Activated T-cell treated with anti-CD3 and anti-CD28 coated beads for 4 hours (primary cell): ENCODE data around the gene CCDC192.

Experiments
- DNase-seq: peaks from one replicate; pipeline ENCODE4 v3.0.0-alpha.2; 2020

Gene CCDC192

DNA sequence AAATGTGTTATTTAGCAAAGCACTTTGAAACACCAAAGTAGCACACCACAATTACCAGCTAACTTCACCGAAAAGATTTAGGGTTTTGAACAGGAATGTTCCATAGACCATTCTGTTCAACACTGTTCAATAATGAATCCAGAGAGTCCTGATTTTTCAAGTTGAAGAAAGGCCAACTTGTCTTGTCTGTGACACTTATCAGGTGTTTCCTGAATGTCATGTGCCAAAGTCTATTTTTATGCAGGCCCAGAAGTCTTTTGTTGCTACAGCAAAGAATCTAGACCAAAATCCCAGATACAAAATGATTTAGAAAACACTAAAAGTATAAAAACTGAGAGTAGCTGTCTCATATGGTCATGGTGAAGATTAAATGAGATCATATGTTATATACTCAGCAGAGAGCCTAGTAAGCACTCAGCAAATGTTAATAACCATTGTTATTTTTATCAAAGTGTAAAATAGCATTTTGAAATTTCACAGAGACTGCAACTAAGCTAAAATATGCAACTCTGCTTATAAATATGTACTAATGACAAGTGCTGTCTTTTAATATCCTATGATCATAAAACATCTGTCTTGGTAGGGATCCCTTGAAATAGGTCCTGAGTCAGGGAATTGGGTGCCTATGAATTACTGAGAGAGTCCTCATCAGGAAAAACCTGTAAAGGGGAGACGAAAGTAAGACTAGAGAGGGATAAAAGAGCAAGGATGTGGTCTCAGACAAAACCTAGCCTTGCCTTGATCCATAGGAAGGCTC is 258.0 kb downstream of the CCDC192 start:
- no peak for DNase-seq

DNA sequence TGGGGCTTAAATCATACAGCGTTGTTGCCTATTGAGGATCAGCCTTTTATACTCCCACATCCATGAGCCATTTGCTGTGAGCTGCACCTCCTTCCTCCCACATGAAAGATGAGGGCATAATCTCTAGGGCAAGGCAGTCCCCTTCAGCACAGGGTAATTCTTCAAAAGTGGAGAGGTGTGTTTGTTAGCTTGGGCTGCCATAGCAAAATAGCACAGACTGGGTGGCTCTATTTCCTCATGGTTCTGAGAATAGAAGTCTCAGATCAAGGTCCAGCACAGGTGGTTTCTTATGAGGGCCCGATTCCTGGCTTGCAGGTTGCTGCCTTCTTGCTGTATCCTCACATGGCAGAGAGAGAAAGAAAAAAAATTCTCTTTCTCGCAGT is 258.6 kb downstream of the CCDC192 start:
- no peak for DNase-seq

DNA sequence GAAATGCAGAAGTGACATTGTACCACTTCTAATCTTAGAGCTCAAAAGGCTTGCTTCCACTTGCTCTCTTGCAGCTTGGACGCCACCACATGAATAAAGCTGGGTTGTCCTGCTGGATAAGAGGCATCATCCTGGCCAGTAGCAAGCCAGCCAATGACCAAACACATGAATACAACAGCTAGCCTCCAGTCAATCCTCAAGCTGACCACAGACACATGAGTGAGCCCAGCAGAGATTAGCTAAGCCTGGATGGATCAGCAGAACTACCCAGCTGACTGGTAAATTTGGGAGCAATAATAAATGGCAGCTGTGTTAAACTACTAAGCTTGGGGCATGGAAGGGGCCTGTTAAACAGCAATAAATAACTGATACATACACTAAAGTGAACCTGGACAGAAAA is 259.3 kb downstream of the CCDC192 start:
- no peak for DNase-seq

DNA sequence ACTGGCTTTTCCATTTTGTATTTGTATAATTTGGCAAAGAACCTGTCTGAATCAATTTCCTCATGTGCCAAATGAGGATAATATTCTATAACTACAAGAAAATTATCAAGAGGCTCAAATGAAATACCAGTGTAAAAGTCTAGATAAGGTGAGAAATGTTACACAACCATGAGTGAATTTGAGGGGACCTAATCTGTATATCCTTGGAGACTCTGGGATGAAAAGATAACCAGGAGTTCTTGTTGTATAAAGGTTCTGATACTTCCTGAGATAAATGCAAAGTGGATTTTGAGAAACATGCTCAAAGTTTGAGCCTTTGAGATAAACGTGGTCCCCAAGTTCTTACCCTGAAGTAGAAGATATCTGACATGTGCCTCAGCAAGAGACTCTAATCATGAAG is 260.0 kb downstream of the CCDC192 start:
- DNase-seq = no peak

DNA sequence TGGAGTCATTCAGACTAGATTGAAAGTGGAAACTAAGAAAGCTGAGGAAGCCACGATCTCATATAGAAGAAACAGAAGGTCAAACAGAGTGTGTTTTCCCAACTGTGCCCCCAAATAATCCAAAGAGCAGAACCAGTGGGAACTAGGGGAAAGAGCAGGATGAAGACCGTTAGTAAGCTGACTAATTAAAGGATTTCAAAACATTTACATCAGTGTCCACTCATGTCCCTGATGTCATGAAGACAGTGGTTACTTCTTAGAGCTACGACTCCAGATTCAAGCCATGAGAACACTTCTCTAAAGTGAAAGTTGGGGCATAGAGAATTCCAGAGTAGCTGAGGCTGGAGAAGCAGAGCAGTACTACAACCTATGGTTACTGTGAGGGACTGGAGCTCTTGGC is 260.7 kb downstream of the CCDC192 start:
- DNase-seq = no peak

DNA sequence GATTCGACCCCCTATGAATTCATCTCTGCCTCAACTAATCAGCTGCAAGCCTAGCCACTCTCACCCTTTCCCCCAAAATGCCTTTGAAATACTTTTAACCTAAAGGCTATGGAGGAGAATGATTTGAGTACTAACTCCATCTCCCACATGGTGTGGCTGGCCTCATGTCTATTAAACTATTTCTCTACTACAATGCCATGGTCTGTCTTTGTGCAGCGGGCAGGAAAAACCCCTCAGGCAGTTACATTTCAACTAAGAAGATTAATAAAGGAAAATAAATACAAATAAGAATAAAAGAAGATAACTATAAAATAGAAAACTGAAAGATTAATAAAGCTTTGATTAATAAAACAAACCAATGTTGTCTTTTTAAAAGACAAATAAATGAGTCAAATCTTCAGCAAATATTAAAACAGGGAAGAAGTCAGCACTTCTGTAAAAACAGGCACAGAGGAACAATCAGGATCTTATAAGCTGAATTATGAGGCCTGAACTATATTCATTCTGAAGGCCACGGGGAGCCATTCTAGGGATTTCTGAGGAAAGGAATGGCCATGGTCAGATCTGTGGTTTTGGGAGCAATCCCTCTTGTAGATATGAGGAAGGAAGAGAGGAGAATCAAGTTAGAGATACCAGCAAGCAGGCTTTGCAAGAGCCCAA is 264.3 kb downstream of the CCDC192 start:
- DNase-seq = no peak

DNA sequence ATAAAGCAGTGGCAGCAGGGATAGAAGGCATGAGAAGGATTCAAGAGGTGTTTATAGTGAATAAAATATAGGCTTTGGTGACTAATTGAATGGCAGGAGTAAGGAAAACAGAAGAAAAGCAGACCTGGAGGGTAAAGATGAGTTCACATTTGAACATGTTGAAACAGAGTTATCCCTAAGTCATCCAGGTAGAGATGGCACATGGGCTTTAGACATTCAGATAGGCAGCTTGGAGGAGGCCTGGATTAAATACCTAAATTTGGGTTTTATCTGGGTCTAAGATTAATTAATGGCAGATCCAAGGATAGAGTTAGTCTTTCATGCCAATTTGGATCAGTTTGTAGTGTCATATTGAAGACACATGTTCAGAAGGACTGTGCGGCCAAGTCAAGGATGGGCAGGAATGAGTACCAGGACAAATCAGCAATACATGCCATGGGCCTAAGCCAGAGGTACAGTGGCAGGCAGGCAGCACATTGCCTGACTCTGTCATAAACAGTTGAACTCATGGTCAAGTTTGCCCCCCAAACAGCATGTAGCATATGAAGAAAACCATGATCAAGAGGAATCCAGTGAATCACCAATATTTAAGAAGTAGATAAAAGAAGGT is 264.9 kb downstream of the CCDC192 start:
- DNase-seq = no peak

DNA sequence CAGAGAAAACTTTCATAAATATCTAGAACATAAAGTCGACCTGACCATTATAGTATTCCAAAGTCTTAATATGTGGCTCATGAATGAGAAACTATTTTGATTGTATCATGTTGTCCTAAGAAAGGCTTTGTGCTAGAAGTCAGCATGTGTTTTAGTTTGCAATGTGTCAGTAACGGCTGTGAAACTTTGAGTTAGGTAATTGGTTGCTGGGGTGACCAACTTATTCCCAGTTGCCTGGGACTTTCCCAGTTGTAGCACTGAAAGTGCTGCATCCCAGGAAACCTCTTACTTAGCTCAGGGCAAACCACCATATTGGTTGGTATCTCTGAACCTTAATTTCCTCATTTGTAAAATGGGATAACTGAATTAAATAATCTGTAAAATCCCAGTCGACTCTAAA is 265.8 kb downstream of the CCDC192 start:
- DNase-seq = no peak

DNA sequence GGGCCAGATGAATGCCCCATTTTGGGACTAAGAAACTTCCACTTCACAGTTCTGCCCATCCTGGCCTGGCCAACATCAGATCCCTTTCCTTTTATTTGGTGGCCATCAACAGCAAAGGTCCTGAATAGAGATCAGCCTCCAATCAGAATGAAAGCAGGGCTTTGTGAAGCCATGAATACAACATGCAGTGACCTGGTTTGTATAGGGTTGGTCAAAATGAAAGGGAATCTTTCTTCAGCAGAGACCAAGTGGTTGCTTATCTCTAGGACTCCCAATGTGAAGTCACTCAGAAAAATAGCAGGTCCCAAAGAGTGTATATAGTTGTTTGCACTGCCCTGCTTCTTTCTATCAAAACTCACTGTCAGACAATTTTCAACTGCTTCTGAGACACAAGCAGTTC is 266.5 kb downstream of the CCDC192 start:
- no peak for DNase-seq

DNA sequence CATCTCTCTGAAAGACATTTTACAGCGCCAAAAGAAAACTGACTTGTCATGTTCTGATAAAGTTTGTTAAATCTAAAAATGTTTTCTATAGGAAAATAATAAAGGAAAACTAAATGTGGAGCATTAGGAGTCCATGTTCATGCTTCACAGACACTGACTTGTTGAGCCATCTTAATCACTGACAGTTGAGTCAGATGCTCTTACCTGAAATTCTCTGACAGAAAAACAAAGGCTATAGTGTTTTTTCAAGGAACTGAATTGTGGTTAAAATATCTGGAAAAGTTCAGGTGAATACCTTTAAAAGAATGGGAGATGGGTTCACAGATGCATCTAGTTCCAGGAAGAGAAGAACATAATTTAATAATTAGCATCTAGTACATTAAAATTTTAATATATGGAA is 266.9 kb downstream of the CCDC192 start:
- no peak for DNase-seq

DNA sequence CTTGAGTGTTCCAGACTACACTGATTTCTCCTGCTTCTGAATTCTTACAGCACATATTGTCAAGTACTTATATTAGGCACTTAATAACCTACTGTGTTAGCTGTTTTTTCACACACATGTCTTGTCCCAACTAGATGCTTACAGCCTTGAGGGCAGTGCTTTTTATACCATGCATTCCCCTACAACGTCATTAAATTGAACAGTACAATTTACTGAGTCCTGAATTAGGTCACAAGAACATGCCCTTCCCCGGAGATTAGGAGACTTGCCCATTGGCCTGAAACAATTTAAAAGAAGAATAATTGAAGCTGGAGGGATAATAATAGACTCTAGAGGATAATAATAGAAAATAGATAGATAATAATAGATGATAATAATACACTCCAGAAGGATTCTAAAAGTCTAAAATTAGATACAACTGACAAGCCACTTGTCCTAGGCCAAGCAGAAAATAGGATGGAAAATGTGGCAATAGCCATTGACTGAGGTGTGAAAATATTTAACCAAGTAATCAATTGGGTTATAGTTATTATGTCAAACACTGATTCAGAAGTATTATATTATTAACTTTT is 267.7 kb downstream of the CCDC192 start:
- DNase-seq = no peak

DNA sequence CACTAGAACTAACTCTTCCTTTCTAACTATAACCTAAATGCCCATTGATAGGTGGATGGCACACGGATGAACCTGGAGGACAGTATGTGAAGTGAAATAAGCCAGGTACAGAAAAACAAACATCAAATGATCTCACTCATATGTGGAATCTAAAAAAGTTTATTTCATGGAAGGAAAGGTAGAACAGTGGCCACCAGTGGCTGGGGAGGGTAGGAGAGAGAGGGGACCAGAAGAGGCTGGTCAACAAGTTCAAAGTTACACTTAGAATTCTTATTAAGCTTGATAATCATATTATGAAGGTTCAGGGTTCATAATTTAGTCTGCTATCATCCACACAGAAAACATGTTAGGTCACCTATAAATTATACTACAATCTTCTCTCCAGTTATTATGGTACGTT is 272.8 kb downstream of the CCDC192 start:
- DNase-seq = no peak

DNA sequence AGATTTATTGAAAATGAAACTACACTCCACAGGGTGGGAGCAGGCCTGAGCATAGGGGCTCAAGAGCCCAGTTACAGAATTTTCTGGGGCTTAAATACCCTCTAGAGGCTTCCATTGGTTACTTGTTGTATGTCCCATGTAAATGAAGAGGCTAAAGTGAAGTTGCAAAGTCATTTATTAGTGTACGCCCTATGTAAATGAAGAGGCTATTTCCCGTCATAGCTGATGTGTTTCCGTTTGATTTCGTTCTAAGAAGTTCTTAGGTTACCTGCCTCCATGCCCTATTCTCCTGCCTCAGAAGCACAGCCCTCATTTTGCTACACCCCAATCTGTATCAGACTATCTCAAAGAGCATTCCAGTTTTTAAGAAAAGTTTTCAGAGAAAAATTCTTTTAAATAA is 273.3 kb downstream of the CCDC192 start:
- no peak for DNase-seq

DNA sequence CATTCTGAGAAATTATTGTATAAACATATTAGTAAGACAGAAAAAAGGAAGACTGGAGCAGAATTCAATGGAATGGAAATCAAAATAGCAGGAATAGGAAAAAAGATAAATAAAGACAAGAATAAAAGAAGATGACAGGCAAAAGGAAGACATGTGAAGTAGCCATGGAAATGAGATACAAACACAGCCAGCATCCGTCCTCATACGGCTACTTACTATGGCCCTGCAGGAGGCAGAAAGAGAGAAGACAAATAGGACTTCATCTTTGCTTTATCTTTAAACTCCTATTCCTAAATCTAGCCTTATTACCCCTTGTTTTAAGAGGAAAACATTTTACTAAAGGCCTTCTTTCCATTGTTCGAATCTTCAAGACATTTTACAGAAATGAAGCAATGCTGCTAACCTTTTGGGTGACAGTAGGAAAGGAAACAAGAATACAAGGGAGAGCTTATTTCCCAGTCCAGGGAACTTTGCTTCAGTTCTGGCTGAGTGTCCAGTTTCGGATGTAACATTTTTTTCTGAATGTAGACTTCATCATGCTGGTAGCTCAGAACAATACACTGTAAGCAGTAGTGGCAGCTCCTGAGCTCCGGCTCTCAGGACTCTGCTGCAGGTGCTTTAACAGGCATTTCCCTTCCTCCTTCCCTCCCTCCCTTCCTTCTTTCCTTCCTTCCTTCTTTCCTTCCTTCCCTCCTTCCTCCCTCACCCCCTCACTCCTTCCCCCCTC is 274.0 kb downstream of the CCDC192 start:
- DNase-seq = no peak

DNA sequence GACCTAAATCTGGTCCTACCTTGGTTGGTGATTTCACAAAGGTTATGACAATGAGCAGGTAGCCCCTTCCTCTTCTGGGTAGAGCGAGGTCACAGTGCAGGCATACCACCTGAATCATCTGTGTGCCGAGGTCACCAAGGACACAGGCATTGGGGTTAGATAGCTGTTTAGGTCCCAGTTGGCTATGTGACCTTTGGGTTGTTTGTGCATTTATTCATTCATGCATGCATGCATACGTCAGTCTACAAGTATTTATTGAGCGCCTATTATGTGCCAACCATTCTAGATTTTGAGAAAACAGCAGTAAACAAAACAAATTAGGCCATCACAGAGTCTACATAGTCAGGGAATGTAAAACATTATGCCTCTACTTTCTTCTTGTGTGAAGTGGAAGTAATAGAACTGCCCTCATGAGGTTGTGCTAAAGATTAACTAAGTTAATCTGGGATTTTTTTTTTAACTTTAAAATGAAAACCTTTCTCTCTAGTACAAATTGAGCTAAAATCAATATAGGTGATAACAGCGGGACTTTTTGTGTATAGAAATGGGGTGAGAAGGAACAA is 275.6 kb downstream of the CCDC192 start:
- DNase-seq = no peak

DNA sequence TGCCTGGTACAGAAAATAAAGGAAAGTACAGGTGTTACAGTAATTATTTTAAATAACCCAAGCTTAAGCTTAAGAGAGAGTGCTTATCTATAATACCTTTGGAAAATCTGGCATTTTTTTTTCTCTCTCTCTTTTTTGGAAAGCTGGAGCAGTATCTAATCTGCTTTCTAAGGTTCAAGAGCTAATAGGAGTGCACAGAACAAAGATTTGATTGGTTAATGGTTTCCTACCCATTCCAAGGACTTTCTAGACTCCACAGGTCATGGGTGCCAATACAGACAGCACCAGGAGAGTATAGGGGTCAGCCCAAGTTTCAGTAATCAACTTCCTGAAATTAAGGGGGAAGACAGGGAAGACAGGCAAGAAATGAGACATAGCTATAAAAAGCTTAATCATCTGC is 276.3 kb downstream of the CCDC192 start:
- no peak for DNase-seq

DNA sequence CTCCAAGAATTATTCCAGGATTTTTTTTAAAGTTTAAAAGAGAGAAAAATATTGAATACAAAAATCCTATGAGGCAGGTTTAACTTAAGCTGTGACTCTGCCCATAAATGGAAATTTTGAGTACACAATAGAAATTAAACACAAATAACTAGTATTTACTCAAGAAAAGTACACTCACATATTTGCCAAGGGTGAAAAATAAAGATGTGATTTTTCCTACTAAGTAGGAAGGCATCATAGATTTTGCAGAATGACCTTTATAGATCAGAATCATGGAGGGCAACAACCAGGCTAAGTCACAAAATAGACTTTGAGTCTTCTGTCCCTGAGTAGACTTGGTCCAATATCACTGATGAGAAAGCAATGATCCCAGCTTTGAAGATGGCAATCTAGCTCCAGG is 277.7 kb downstream of the CCDC192 start:
- no peak for DNase-seq

DNA sequence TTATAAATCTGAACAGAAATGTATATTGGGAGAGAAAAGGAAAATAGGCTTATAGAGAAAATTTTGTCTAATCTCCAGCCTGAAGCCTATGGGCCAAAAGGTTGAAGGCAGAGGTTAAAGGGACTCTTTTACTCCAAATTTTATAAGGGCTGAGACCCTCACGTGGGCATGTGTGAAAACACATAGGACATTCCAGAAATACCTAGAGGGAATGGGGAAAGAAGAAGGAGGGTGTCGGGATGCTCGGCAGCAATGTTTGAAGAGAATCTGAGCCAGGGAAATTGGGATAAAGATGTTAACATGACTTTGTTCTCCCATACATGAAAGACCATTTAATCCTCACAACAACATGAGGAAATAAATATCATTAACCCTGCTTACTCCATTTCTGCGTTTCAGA is 278.3 kb downstream of the CCDC192 start:
- no peak for DNase-seq

DNA sequence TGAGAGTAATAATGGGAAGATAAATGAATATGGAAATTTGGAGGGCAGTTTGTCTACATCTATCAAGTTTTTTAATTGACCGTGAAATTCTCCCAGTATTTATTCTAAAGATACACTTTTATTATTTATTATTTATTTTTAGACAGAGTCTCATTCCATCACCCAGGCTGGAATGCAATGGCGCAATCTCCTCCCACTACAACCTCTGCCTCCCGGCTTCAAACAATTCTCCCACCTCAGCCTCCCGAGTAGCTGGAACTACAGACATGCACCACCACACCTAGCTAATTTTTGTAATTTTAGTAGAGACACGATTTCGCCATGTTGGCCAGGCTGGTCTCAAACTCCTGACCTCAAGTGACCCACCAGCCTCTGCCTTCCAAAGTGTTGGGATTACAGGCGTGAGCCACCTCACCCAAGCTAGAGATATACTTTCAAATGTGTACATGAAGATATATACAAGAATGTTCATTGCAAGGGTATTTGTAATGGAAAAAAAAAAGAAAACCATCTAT is 282.7 kb downstream of the CCDC192 start:
- DNase-seq = no peak

DNA sequence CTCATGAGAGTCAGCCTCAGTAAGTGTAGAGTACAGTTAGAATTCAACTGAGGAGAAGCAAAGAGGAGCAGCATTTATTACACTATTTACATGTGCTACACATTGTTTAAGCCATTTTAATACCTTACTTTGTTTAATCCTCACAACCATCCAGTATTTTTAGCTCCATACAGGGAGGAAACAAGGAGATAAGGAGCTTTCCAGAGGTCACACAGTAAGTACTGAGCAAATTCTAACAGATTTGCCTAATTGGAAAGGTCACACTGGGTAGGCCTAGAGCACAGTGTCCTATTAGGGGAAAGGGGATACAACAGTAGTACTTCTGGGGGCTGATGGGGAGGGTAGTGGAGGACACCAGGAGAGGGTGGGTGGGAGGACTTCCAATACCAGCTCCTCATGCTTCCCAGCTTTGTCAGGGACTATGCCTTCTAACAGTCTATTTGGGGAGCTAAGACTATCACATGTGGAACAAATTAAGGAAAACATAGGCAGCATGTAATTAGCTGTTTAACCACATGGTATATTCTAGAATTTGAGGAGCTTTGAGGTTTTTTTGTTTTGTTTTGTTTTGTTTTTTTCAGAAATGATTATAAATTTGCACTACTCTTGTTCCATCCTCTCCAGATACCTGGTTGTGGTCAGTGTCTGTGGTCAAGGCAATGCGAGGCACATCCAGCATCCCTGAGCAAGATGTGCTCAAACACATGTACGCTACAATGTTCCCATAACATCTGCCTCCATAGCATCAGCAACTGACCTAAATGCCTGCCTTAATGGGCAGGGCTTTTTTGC is 284.4 kb downstream of the CCDC192 start:
- DNase-seq = no peak

DNA sequence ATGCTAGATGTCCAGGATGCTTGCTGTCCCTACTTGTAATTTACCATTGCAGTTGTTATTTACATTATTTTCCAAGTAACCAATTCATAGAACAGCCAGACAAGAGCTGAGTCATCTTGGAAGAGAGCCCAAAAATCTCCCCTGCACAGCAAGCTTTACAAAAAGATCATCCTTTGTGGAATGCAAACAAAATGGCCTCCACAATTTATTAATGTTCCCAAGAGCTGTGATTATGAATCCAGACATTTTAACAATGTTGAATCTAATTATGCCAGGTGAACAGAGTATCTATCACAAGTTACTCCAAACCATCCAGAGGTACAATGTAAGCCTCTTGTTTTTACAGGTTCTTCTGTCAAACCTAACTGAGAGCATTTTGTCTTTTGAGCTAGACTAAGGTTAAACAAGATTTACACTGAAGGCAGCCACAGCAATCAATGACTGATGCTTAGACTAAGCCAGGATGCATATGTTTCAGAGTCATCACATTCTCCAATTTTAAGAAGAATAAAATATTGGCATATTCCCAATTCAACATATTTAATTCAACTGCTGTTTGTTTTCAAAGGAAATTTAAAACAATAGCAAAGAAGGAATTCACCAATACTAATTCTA is 285.1 kb downstream of the CCDC192 start:
- no peak for DNase-seq
